Spleen (tissue), 7 donors: ENCODE data around the gene HRK.

Experiments used
- POLR2A ChIP-seq, 3 donors: fragments of 450-650 bp; IDR thresholded peaks; one replicate each; pipeline ENCODE4 v1.5.1; 2017; ENCODE audit warnings: antibody characterized with exemption in 3 of 3, mild to moderate bottlenecking in 1 of 3
- POLR2AphosphoS5 ChIP-seq, 3 donors: sonication (generic); formaldehyde crosslinking; IDR thresholded peaks; one replicate each; pipeline ENCODE4 v1.5.1; 2017; ENCODE audit warnings: antibody characterized with exemption in 3 of 3
- TF ChIP-seq, protein P1 (sequence below), 11 experiments: fragments of 200-600 bp in 7 of 11; fragments of 450-650 bp in 4 of 11; sonication (generic) in 4 of 11; IDR thresholded peaks in 8 of 11; conservative IDR thresholded peaks in 3 of 11; 1 replicate in 7 of 11; 2 replicates in 4 of 11; pipeline versions ENCODE4 v1.4.0 to v1.8.0; 2016 to 2021; ENCODE audit warnings: antibody characterized with exemption in 11 of 11, inconsistent platforms in 4 of 11, mild to moderate bottlenecking in 1 of 11
- donor health status: DM: no; HTN: no; CAD: no; lungs with moderate emphysema.
- donor health status: DM: no; HTN: no; CAD: no.
- donor health status: DM: no; HTN: no; CAD: no.

DNA sequence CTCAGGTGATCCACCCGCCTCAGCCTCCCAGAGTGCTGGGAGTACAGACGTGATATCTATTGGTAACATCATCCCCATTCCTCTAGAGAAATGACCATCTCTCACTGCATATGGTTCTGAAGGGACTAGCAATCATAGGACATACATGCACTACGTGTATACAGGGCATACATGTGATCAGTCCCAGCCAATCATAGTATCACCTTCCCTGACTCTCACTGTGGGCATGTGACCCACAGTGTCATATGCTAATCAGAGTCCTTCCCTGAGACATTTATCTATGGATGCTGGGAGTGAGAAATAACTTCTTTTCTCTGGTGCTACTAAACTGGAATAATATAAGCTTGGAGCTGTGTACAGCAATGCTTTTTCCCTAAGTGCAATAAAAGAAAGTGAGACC lies 17.4 kb upstream of the HRK start:
- no peak for TF ChIP-seq POLR2A (IDR thresholded peaks at IDR 0.05)
- TF ChIP-seq, protein P1, sequence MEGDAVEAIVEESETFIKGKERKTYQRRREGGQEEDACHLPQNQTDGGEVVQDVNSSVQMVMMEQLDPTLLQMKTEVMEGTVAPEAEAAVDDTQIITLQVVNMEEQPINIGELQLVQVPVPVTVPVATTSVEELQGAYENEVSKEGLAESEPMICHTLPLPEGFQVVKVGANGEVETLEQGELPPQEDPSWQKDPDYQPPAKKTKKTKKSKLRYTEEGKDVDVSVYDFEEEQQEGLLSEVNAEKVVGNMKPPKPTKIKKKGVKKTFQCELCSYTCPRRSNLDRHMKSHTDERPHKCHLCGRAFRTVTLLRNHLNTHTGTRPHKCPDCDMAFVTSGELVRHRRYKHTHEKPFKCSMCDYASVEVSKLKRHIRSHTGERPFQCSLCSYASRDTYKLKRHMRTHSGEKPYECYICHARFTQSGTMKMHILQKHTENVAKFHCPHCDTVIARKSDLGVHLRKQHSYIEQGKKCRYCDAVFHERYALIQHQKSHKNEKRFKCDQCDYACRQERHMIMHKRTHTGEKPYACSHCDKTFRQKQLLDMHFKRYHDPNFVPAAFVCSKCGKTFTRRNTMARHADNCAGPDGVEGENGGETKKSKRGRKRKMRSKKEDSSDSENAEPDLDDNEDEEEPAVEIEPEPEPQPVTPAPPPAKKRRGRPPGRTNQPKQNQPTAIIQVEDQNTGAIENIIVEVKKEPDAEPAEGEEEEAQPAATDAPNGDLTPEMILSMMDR (IDR thresholded peaks at IDR 0.05 in 8 of 11, conservative IDR thresholded peaks at IDR 0.05 in 3 of 11) = no peak
- no peak for TF ChIP-seq POLR2AphosphoS5 (IDR thresholded peaks at IDR 0.05)
